ENCODE measurements around the gene TMEM63B. TPM values are rescaled to one million over a fixed set of nuclear protein-coding genes. Genes with fewer than 3 reads are reported as not detected.
"Not testable (repeated sequence)": the region's sequence is repeated elsewhere in the genome, so short reads cannot be mapped to it uniquely, and the experiment has no call there.

Gene TMEM63B
- total RNA-seq, 5 donors from 2014 or later (not counting 1 experiment from before 2014, with no cell fraction given), result 16.6 to 21.1 (median 19.3) TPM

GRCh38 chr6:44138717-44139350, 11.5 kb downstream of the TMEM63B start:
- Histone ChIP-seq H3K27me3 (replicated peaks in 1 of 2; ENCODE audit: control insufficient read depth in 2 of 2, extremely low read depth in 1 of 2, insufficient read depth in 2 of 2, low read length in 1 of 2) (no peaks in the 10 kb centered on the region), H3K9me3 (no peaks in the 10 kb centered on the region), H3K4me3 (ENCODE audit: control insufficient read depth in 1 of 2, extremely low read depth in 1 of 2, low read length in 1 of 2) (no peak overlapping the region), H3K36me3 (ENCODE audit: control insufficient read depth in 2 of 2, extremely low read depth in 1 of 2, insufficient read depth in 1 of 2, low read length in 1 of 2) (peaks cover 3 to 40% of the 10 kb centered on the region in 2 donors), H3K27ac (ENCODE audit: low read length) (no peak overlapping the region), H3K4me1 (ENCODE audit: control insufficient read depth in 1 of 2, extremely low read depth in 1 of 2, insufficient read depth in 2 of 2, low read length in 2 of 2) (no peaks in the 10 kb centered on the region)
- Mint-ChIP-seq H3K27ac (no peak overlapping the region), H3K4me1 (peaks cover 0 to 1% (median 0%) of the 10 kb centered on the region in 3 donors), H3K27me3 (no peaks in the 10 kb centered on the region), H3K9me3 (no peaks in the 10 kb centered on the region), H3K36me3 (peaks cover 38% of the 10 kb centered on the region), H3K4me3 (no peak overlapping the region)
- CTCF ChIA-PET, result interaction anchor here in 1 of 2 donors (0.6 kb wide), 1 partner anchor 194 kb away, joined by 3 read pairs; no protein-coding TSS in a partner anchor
- ATAC-seq (replicated peaks in 1 of 4) (no peak), DNase-seq (no peak)
- 100% methylated on average over 2 of the region's 6 CpGs for WGBS (ENCODE audit: insufficient coverage)
- POLR2A ChIA-PET, result interaction anchor here in 1 of 2 donors (0.6 kb wide), 1 partner anchor 42 kb away, joined by 4 read pairs; no protein-coding TSS in a partner anchor

DNA sequence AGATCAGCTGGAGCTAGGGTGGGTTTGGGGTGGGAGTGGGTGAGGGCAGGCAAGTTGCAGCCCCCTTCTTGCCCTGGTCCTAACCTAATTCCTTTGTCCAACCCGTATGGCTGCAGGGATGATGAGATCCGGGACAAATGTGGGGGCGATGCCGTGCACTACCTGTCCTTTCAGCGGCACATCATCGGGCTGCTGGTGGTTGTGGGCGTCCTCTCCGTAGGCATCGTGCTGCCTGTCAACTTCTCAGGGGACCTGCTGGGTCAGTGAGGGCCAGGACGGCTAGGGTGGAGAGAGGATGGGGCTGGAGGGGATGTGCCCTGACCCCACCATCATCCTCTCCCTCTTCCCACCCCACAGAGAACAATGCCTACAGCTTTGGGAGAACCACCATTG, 12.0 kb downstream of the TMEM63B start:
- Mint-ChIP-seq H3K27ac (no peak overlapping the region), H3K4me1 (no peaks in the 10 kb centered on the region), H3K4me3 (no peak overlapping the region), H3K27me3 (no peaks in the 10 kb centered on the region), H3K36me3 (peaks cover 38% of the 10 kb centered on the region), H3K9me3 (no peaks in the 10 kb centered on the region)
- ChIA-PET CTCF (interaction anchor here in 1 of 2 donors (0.6 kb wide), 1 partner anchor 194 kb away, joined by 3 read pairs; no protein-coding TSS in a partner anchor), POLR2A (interaction anchor here in 1 of 2 donors (0.6 kb wide), 1 partner anchor 43 kb away, joined by 4 read pairs; no protein-coding TSS in a partner anchor)
- Histone ChIP-seq H3K27me3 (replicated peaks in 1 of 2; ENCODE audit: control insufficient read depth in 2 of 2, extremely low read depth in 1 of 2, insufficient read depth in 2 of 2, low read length in 1 of 2) (no peaks in the 10 kb centered on the region), H3K4me3 (ENCODE audit: control insufficient read depth in 1 of 2, extremely low read depth in 1 of 2, low read length in 1 of 2) (no peak overlapping the region), H3K36me3 (ENCODE audit: control insufficient read depth in 2 of 2, extremely low read depth in 1 of 2, insufficient read depth in 1 of 2, low read length in 1 of 2) (peaks cover 3 to 43% of the 10 kb centered on the region in 2 donors), H3K27ac (ENCODE audit: low read length) (no peak overlapping the region), H3K4me1 (ENCODE audit: control insufficient read depth in 1 of 2, extremely low read depth in 1 of 2, insufficient read depth in 2 of 2, low read length in 2 of 2) (no peaks in the 10 kb centered on the region), H3K9me3 (no peaks in the 10 kb centered on the region)
- DNase-seq, result no peak
- 97% methylated on average over 5 of the region's 10 CpGs for WGBS (ENCODE audit: insufficient coverage)
- ATAC-seq (replicated peaks in 1 of 4), result no peak

DNA sequence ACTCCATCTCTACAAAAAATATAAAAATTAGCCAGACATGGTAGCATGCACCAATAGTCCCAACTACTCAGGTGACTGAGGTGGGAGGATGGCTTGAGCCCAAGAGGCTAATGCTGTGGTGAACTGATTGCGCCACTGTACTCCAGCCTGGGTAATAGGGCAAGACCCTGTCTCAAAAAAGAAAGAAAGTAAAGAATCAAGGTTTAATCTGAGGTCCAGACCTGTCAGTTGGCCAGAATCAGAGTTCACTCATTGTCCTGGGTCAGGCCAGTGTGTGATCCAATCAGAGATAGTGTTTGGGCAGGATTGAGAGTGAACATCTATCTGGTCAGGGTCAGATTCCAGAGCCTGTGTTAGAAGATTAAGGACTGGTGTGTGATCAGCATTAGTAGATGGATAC, 15.5 kb downstream of the TMEM63B start:
- Mint-ChIP-seq H3K27ac (no peak overlapping the region), H3K27me3 (no peaks in the 10 kb centered on the region), H3K9me3 (no peaks in the 10 kb centered on the region), H3K4me3 (no peak overlapping the region), H3K4me1 (no peaks in the 10 kb centered on the region), H3K36me3 (peaks cover 28% of the 10 kb centered on the region)
- no peaks in the 10 kb centered on the region for H3K9me3 ChIP-seq
- POLR2A ChIA-PET, result no interaction called here
- no peaks in the 10 kb centered on the region for H3K4me1 ChIP-seq (ENCODE audit: control insufficient read depth in 1 of 2, extremely low read depth in 1 of 2, insufficient read depth in 2 of 2, low read length in 2 of 2)
- WGBS (ENCODE audit: insufficient coverage), result 100% methylated on average over 1 of the region's 1 CpG
- H3K4me3 ChIP-seq (ENCODE audit: control insufficient read depth in 1 of 2, extremely low read depth in 1 of 2, low read length in 1 of 2), result no peak overlapping the region
- no peak for ATAC-seq (replicated peaks in 1 of 4)
- H3K36me3 ChIP-seq (ENCODE audit: control insufficient read depth in 2 of 2, extremely low read depth in 1 of 2, insufficient read depth in 1 of 2, low read length in 1 of 2), result peaks cover 5 to 42% of the 10 kb centered on the region in 2 donors
- CTCF ChIA-PET, result no interaction called here
- DNase-seq, result no peak
- no peaks in the 10 kb centered on the region for H3K27me3 ChIP-seq (replicated peaks in 1 of 2; ENCODE audit: control insufficient read depth in 2 of 2, extremely low read depth in 1 of 2, insufficient read depth in 2 of 2, low read length in 1 of 2)
- H3K27ac ChIP-seq (ENCODE audit: low read length), result no peak overlapping the region

DNA sequence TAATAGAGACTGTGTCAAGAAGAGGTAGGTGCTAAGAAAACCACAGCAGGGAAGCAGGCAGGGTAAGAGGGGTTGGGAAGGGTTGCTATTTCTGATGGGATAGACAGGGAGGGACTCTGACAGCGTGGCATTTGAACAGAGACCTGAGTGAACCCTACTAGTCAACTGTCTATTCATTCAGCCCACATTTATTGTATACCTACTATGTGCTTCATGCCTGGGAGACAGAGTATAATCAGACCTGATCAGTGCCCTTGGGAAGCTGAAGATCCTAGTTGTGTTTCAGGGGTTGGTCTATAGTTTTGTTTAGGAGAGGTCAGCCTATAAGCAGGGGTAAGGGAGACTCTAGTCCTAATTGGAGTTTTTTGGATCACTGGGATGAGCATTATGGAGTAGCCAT, 16.4 kb downstream of the TMEM63B start:
- H3K4me3 ChIP-seq (ENCODE audit: control insufficient read depth in 1 of 2, extremely low read depth in 1 of 2, low read length in 1 of 2), result no peak overlapping the region
- CTCF ChIA-PET, result interaction anchor here in 1 of 2 donors (0.9 kb wide), 1 partner anchor 10 kb away, joined by 3 read pairs; no protein-coding TSS in a partner anchor
- Mint-ChIP-seq H3K9me3 (no peaks in the 10 kb centered on the region), H3K27me3 (no peaks in the 10 kb centered on the region), H3K36me3 (peaks cover 29% of the 10 kb centered on the region), H3K4me1 (no peaks in the 10 kb centered on the region), H3K4me3 (no peak overlapping the region), H3K27ac (no peak overlapping the region)
- DNase-seq (no peak), ATAC-seq (replicated peaks in 1 of 4) (no peak)
- no peak overlapping the region for H3K27ac ChIP-seq (ENCODE audit: low read length)
- POLR2A ChIA-PET, result interaction anchor here (0.7 kb wide), 2 partner anchors 14 to 43 kb away, joined by 3 to 4 read pairs; no protein-coding TSS in a partner anchor
- no CpG with 5 or more reads among the region's 1 CpG for WGBS (ENCODE audit: insufficient coverage)
- H3K9me3 ChIP-seq, result no peaks in the 10 kb centered on the region
- H3K4me1 ChIP-seq (ENCODE audit: control insufficient read depth in 1 of 2, extremely low read depth in 1 of 2, insufficient read depth in 2 of 2, low read length in 2 of 2), result no peaks in the 10 kb centered on the region
- H3K36me3 ChIP-seq (ENCODE audit: control insufficient read depth in 2 of 2, extremely low read depth in 1 of 2, insufficient read depth in 1 of 2, low read length in 1 of 2), result peaks cover 8 to 48% of the 10 kb centered on the region in 2 donors
- no peaks in the 10 kb centered on the region for H3K27me3 ChIP-seq (replicated peaks in 1 of 2; ENCODE audit: control insufficient read depth in 2 of 2, extremely low read depth in 1 of 2, insufficient read depth in 2 of 2, low read length in 1 of 2)

DNA sequence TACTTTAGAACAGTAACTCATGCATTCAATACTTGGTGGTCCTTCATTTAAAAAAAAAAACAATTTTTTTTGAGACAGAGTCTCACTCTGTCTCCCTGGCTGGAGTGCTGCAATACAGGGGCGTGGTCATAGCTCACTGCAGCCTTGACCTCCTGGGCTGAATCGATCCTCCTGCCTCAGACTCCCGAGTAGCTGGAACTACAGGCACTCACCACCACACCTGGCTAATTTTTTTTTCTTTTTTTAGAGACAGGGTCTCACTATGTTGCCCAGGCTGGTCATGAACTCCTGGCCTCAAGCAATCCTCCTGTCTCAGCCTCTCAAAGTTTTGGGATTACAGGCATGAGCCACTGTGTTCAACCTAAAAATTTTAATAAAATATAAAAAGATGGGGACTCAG, 17.2 kb downstream of the TMEM63B start:
- peaks cover 34% of the 10 kb centered on the region for H3K36me3 Mint-ChIP-seq
- POLR2A ChIA-PET; H3K9me3 ChIP-seq; H3K4me3 Mint-ChIP-seq; H3K4me3 ChIP-seq (ENCODE audit: control insufficient read depth in 1 of 2, extremely low read depth in 1 of 2, low read length in 1 of 2); H3K9me3 Mint-ChIP-seq; H3K4me1 ChIP-seq (ENCODE audit: control insufficient read depth in 1 of 2, extremely low read depth in 1 of 2, insufficient read depth in 2 of 2, low read length in 2 of 2); ATAC-seq (replicated peaks in 1 of 4); H3K27ac ChIP-seq (ENCODE audit: low read length); H3K27me3 Mint-ChIP-seq; H3K27me3 ChIP-seq (replicated peaks in 1 of 2; ENCODE audit: control insufficient read depth in 2 of 2, extremely low read depth in 1 of 2, insufficient read depth in 2 of 2, low read length in 1 of 2); DNase-seq; H3K4me1 Mint-ChIP-seq; H3K27ac Mint-ChIP-seq: not testable (repeated sequence)
- peaks cover 8 to 55% of the 10 kb centered on the region in 2 donors for H3K36me3 ChIP-seq (ENCODE audit: control insufficient read depth in 2 of 2, extremely low read depth in 1 of 2, insufficient read depth in 1 of 2, low read length in 1 of 2)
- WGBS (ENCODE audit: insufficient coverage), result 80% methylated on average over 2 of the region's 3 CpGs
- CTCF ChIA-PET, result interaction anchor here (0.7 to 0.9 kb wide), 2 partner anchors 9 to 110 kb away, joined by 3 to 4 read pairs; no protein-coding TSS in a partner anchor

DNA sequence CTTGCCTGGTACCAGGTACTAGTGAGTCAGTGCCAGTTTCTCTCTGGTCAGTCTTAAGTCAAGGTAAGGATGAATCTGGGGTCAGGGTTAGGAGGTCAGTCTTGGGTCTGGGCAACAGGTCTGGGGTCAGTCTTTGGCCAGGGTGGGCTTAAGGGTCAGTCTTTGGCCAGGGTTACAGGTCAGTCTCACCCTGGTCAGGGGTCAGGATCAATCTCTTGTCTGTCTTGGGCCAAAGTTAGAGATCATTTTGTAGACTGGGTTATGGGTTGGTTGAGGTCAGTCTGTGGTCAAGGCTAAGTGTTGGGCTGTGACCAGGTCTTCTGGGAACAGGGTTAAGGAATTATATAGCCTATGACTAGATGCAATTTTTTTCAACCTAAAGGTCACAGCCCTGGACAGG, 18.5 kb downstream of the TMEM63B start:
- ATAC-seq (replicated peaks in 1 of 4) (no peak), DNase-seq (no peak)
- Histone ChIP-seq H3K4me3 (ENCODE audit: control insufficient read depth in 1 of 2, extremely low read depth in 1 of 2, low read length in 1 of 2) (no peak overlapping the region), H3K9me3 (no peaks in the 10 kb centered on the region), H3K4me1 (ENCODE audit: control insufficient read depth in 1 of 2, extremely low read depth in 1 of 2, insufficient read depth in 2 of 2, low read length in 2 of 2) (no peaks in the 10 kb centered on the region), H3K27me3 (replicated peaks in 1 of 2; ENCODE audit: control insufficient read depth in 2 of 2, extremely low read depth in 1 of 2, insufficient read depth in 2 of 2, low read length in 1 of 2) (no peaks in the 10 kb centered on the region), H3K27ac (ENCODE audit: low read length) (no peak overlapping the region), H3K36me3 (ENCODE audit: control insufficient read depth in 2 of 2, extremely low read depth in 1 of 2, insufficient read depth in 1 of 2, low read length in 1 of 2) (peaks cover 14 to 42% of the 10 kb centered on the region in 2 donors)
- no peak overlapping the region for H3K27ac Mint-ChIP-seq
- CTCF ChIA-PET, result interaction anchor here in 1 of 2 donors (1.0 kb wide), 1 partner anchor 14 kb away, joined by 3 read pairs; no protein-coding TSS in a partner anchor
- peaks cover 21% of the 10 kb centered on the region for H3K36me3 Mint-ChIP-seq
- H3K4me1 Mint-ChIP-seq, result peaks cover 0 to 4% (median 0%) of the 10 kb centered on the region in 3 donors
- H3K4me3 Mint-ChIP-seq, result no peak overlapping the region
- H3K9me3 Mint-ChIP-seq, result no peaks in the 10 kb centered on the region
- H3K27me3 Mint-ChIP-seq, result no peaks in the 10 kb centered on the region
- POLR2A ChIA-PET, result no interaction called here
